ENCODE data around the gene SIL1. TPM values are rescaled to one million over a fixed set of nuclear protein-coding genes. Genes with fewer than 3 reads are reported as not detected.

Gene SIL1
- total RNA-seq, 3 donors from 2014 or later (not counting 1 experiment from before 2014, with no cell fraction given) = 16.9 to 22.5 (median 22.4) TPM

GRCh38 chr5:138900281-138900965 is 297.7 kb downstream of the SIL1 start:
- WGBS (ENCODE audit: insufficient coverage) = 40% methylated on average over 3 of the region's 6 CpGs
- Histone ChIP-seq H3K36me3 (ENCODE audit: control insufficient read depth, insufficient read depth, low read length) (no peaks in the 10 kb centered on the region), H3K4me1 (ENCODE audit: control insufficient read depth, insufficient read depth, low read length) (no peaks in the 10 kb centered on the region), H3K4me3 (ENCODE audit: low read length) (no peak overlapping the region), H3K9me3 (ENCODE audit: control insufficient read depth, insufficient read depth, low read length) (no peaks in the 10 kb centered on the region), H3K27ac (ENCODE audit: low read length) (no peak overlapping the region), H3K27me3 (ENCODE audit: control insufficient read depth, insufficient read depth, low read length) (no peaks in the 10 kb centered on the region)
- H3K27ac Mint-ChIP-seq = no peak overlapping the region
- no peaks in the 10 kb centered on the region for H3K36me3 Mint-ChIP-seq
- DNase-seq (no peak), ATAC-seq (no peak)
- H3K27me3 Mint-ChIP-seq (ENCODE audit: low read depth in 2 of 2) = no peaks in the 10 kb centered on the region
- no peaks in the 10 kb centered on the region for H3K9me3 Mint-ChIP-seq
- intact Hi-C loops (cut with micrococcal nuclease) = no loop called here
- H3K4me3 Mint-ChIP-seq = no peak overlapping the region
- H3K4me1 Mint-ChIP-seq = no peaks in the 10 kb centered on the region
- TF ChIP-seq CTCF (IDR thresholded peaks at IDR 0.05) = no peak

GRCh38 chr5:138898742-138899141 is 299.4 kb downstream of the SIL1 start:
- H3K4me3 ChIP-seq (ENCODE audit: low read length) = no peak overlapping the region
- H3K4me1 ChIP-seq (ENCODE audit: control insufficient read depth, insufficient read depth, low read length) = no peaks in the 10 kb centered on the region
- 100% methylated on average over 2 of the region's 2 CpGs for WGBS (ENCODE audit: insufficient coverage)
- H3K9me3 ChIP-seq (ENCODE audit: control insufficient read depth, insufficient read depth, low read length) = no peaks in the 10 kb centered on the region
- no peak overlapping the region for H3K27ac ChIP-seq (ENCODE audit: low read length)
- no peaks in the 10 kb centered on the region for H3K36me3 Mint-ChIP-seq
- no peaks in the 10 kb centered on the region for H3K9me3 Mint-ChIP-seq
- DNase-seq (no peak), ATAC-seq (no peak)
- H3K4me3 Mint-ChIP-seq = no peak overlapping the region
- no peaks in the 10 kb centered on the region for H3K27me3 ChIP-seq (ENCODE audit: control insufficient read depth, insufficient read depth, low read length)
- H3K36me3 ChIP-seq (ENCODE audit: control insufficient read depth, insufficient read depth, low read length) = no peaks in the 10 kb centered on the region
- H3K4me1 Mint-ChIP-seq = peaks cover 0 to 5% of the 10 kb centered on the region in 2 donors
- H3K27ac Mint-ChIP-seq = no peak overlapping the region
- intact Hi-C loops (cut with micrococcal nuclease) = no loop called here
- no peak for TF ChIP-seq CTCF (IDR thresholded peaks at IDR 0.05)
- no peaks in the 10 kb centered on the region for H3K27me3 Mint-ChIP-seq (ENCODE audit: low read depth in 2 of 2)

GRCh38 chr5:138898299-138898698 is 299.9 kb downstream of the SIL1 start:
- H3K27ac ChIP-seq (ENCODE audit: low read length) = no peak overlapping the region
- Mint-ChIP-seq H3K4me3 (no peak overlapping the region), H3K27ac (no peak overlapping the region), H3K27me3 (ENCODE audit: low read depth in 2 of 2) (no peaks in the 10 kb centered on the region), H3K36me3 (no peaks in the 10 kb centered on the region), H3K4me1 (peaks cover 0 to 5% of the 10 kb centered on the region in 2 donors), H3K9me3 (no peaks in the 10 kb centered on the region)
- H3K9me3 ChIP-seq (ENCODE audit: control insufficient read depth, insufficient read depth, low read length) = no peaks in the 10 kb centered on the region
- 80% methylated on average over 1 of the region's 1 CpG for WGBS (ENCODE audit: insufficient coverage)
- H3K27me3 ChIP-seq (ENCODE audit: control insufficient read depth, insufficient read depth, low read length) = no peaks in the 10 kb centered on the region
- TF ChIP-seq CTCF (IDR thresholded peaks at IDR 0.05) = no peak
- ATAC-seq (no peak), DNase-seq (no peak)
- H3K4me3 ChIP-seq (ENCODE audit: low read length) = no peak overlapping the region
- intact Hi-C loops (cut with micrococcal nuclease) = no loop called here
- H3K36me3 ChIP-seq (ENCODE audit: control insufficient read depth, insufficient read depth, low read length) = no peaks in the 10 kb centered on the region
- H3K4me1 ChIP-seq (ENCODE audit: control insufficient read depth, insufficient read depth, low read length) = no peaks in the 10 kb centered on the region

Other genes starting within 250 kb of the SIL1 start
- gene MATR3, start 95.4 kb upstream of the SIL1 start, total RNA-seq = 100 to 1,000 TPM; 290 to 324 (median 297) TPM
- gene PAIP2, start 143.5 kb upstream of the SIL1 start, total RNA-seq = 100 to 1,000 TPM; 105 to 126 (median 110) TPM
- gene SLC23A1, start 184.9 kb upstream of the SIL1 start, total RNA-seq = not detected
- gene MZB1, start 191.5 kb upstream of the SIL1 start, total RNA-seq = 10 to 100 TPM in 1 of 3 donors, 1 to 10 TPM in 2; 2.0 to 60.0 (median 2.8) TPM
- gene PROB1, start 196.7 kb upstream of the SIL1 start, total RNA-seq = 1 to 10 TPM in 1 of 3 donors, under 1 TPM in 2; 0.91 to 1.0 (median 0.96) TPM
- 1 to 10 TPM; 1.6 to 2.9 (median 2.7) TPM for gene SPATA24, start 205.7 kb upstream of the SIL1 start, total RNA-seq
- gene DNAJC18, start 241.2 kb upstream of the SIL1 start, total RNA-seq = 1 to 10 TPM; 2.9 to 4.9 (median 3.6) TPM

All from natural killer cell (primary cell).